H1 (cell line): ENCODE results near the gene GALNT12. TPM values are rescaled to one million over a fixed set of nuclear protein-coding genes. Genes with fewer than 3 reads are reported as not detected.

Experiments
- CTCF ChIA-PET: fragments of 300-600 bp; sonication (Branson Sonifier 250); formaldehyde crosslinking; loops from one replicate; lab custom pipeline; 2021; ENCODE audit not compliant: partially characterized antibody; lab: Charles Lee
- POLR2A ChIA-PET: fragments of 300-600 bp; sonication (Branson Sonifier 250); formaldehyde crosslinking; loops from one replicate; lab custom pipeline; 2021; ENCODE audit warnings: inconsistent platforms; ENCODE audit not compliant: partially characterized antibody; lab: Charles Lee
- DNase-seq, 2 experiments: peaks; one replicate each; pipeline versions ENCODE4 v3.0.0 to v3.0.0-alpha.2; 2010 to 2022; ENCODE audit warnings: low spot score in 2 of 2, low read depth in 1 of 2, mixed read lengths in 1 of 2
- FAIRE-seq: peaks from 2 replicates; lab custom pipeline; 2011; peaks lifted over from hg19 to GRCh38; lab: Jason Lieb, UNC
- H2AFZ ChIP-seq: 2 replicates; pipeline ENCODE4 v1.8.1; 2012; ENCODE audit warnings: low read length, inconsistent platforms
- H2AK5ac ChIP-seq: 2 replicates; pipeline ENCODE4 v1.6.1; 2013; ENCODE audit warnings: low read depth, low read length
- H2BK120ac ChIP-seq: replicated peaks from 2 replicates; pipeline ENCODE3; 2013; ENCODE audit warnings: low read depth, low read length, inconsistent platforms
- H2BK12ac ChIP-seq: 2 replicates; pipeline ENCODE4 v1.6.1; 2013; ENCODE audit warnings: low read depth, low read length
- H2BK15ac ChIP-seq: 2 replicates; pipeline ENCODE4 v1.6.1; 2013; ENCODE audit warnings: low read length
- H2BK20ac ChIP-seq: 2 replicates; pipeline ENCODE4 v1.6.1; 2013; ENCODE audit warnings: low read length
- H2BK5ac ChIP-seq: 2 replicates; pipeline ENCODE4 v1.6.1; 2013; ENCODE audit warnings: low read depth, low read length
- H3K14ac ChIP-seq: 2 replicates; pipeline ENCODE4 v1.6.1; 2013; ENCODE audit warnings: inconsistent platforms; ENCODE audit not compliant: insufficient read length
- H3K18ac ChIP-seq: 2 replicates; pipeline ENCODE4 v1.6.1; 2013; ENCODE audit warnings: low read length; ENCODE audit errors: extremely low read depth
- H3K23ac ChIP-seq: 2 replicates; pipeline ENCODE4 v1.6.1; 2013; ENCODE audit warnings: inconsistent platforms; ENCODE audit not compliant: insufficient read length
- H3K23me2 ChIP-seq: 2 replicates; pipeline ENCODE4 v1.6.1; 2013; ENCODE audit warnings: low read depth, low read length
- H3K27ac ChIP-seq: 2 replicates; pipeline ENCODE4 v1.6.1; 2011; ENCODE audit warnings: low read depth, low read length, inconsistent platforms
- H3K27me3 ChIP-seq, 4 experiments: replicated peaks in 1 of 4; 1 replicate in 1 of 4; 2 replicates in 3 of 4; pipeline versions ENCODE4 v1.6.1 to v1.8.1; 2011 to 2013; ENCODE audit warnings: low read length in 3 of 4, mild to moderate bottlenecking in 3 of 4, inconsistent platforms in 2 of 4, mixed read lengths in 2 of 4, moderate library complexity in 1 of 4; ENCODE audit not compliant: control insufficient read depth in 3 of 4, insufficient read depth in 3 of 4; ENCODE audit errors: extremely low read depth in 1 of 4
- H3K36me3 ChIP-seq, 4 experiments: 2 replicates each; pipeline versions ENCODE4 v1.6.1 to v1.8.1; 2011 to 2013; ENCODE audit warnings: mild to moderate bottlenecking in 4 of 4, low read length in 3 of 4, moderate library complexity in 2 of 4, control low read depth in 1 of 4, inconsistent platforms in 1 of 4; ENCODE audit not compliant: insufficient read depth in 4 of 4, control insufficient read depth in 2 of 4
- H3K4ac ChIP-seq: replicated peaks from 2 replicates; pipeline ENCODE3; 2013; ENCODE audit warnings: low read length, low read depth, mixed read lengths, inconsistent platforms; ENCODE audit not compliant: insufficient read length
- H3K4me1 ChIP-seq, 4 experiments: replicated peaks in 1 of 4; 1 replicate in 1 of 4; 2 replicates in 3 of 4; pipeline versions ENCODE4 v1.6.1 to v1.8.1; 2011 to 2013; ENCODE audit warnings: low read length in 3 of 4, inconsistent platforms in 2 of 4, mixed read lengths in 1 of 4; ENCODE audit not compliant: insufficient read depth in 4 of 4, control insufficient read depth in 3 of 4
- H3K4me2 ChIP-seq, 2 experiments: 2 replicates each; pipeline versions ENCODE4 v1.6.1 to v1.8.1; 2011 to 2013; ENCODE audit warnings: low read depth in 2 of 2, low read length in 2 of 2, control low read depth in 1 of 2, inconsistent platforms in 1 of 2, mild to moderate bottlenecking in 1 of 2; ENCODE audit not compliant: insufficient read depth in 1 of 2
- H3K4me3 ChIP-seq, 4 experiments: fragments of 200-600, 300-600 bp in 1 of 4; sonication (generic), shearing (Covaris generic), sonication (Bioruptor Twin) in 1 of 4; 2 replicates each; pipeline versions ENCODE4 v1.5.1 to v1.8.1; 2011 to 2016; ENCODE audit warnings: low read length in 4 of 4, low read depth in 3 of 4, control low read depth in 2 of 4, inconsistent platforms in 2 of 4, mild to moderate bottlenecking in 2 of 4, mixed read lengths in 1 of 4, moderate library complexity in 1 of 4; ENCODE audit not compliant: insufficient read depth in 2 of 4; ENCODE audit errors: extremely low read depth in 1 of 4
- H3K56ac ChIP-seq: replicated peaks from 2 replicates; pipeline ENCODE3; 2013; ENCODE audit warnings: low read depth, mild to moderate bottlenecking, mixed read lengths, low read length, inconsistent platforms; ENCODE audit not compliant: insufficient read length
- H3K79me1 ChIP-seq: 2 replicates; pipeline ENCODE4 v1.6.1; 2013; ENCODE audit warnings: low read depth, low read length, control low read depth
- H3K79me2 ChIP-seq, 2 experiments: 2 replicates each; pipeline versions ENCODE4 v1.6.1 to v1.8.1; 2012 to 2013; ENCODE audit warnings: low read length in 2 of 2, mild to moderate bottlenecking in 2 of 2, inconsistent platforms in 1 of 2; ENCODE audit not compliant: insufficient read depth in 2 of 2, control insufficient read depth in 1 of 2
- H3K9ac ChIP-seq, 4 experiments: replicated peaks in 1 of 4; 1 replicate in 1 of 4; 2 replicates in 3 of 4; pipeline versions ENCODE4 v1.6.1 to v1.8.1; 2011 to 2013; ENCODE audit warnings: low read depth in 3 of 4, low read length in 3 of 4, control low read depth in 2 of 4, mild to moderate bottlenecking in 2 of 4, moderate library complexity in 2 of 4, inconsistent platforms in 1 of 4; ENCODE audit errors: extremely low read depth in 1 of 4
- H3K9me3 ChIP-seq, 2 experiments: 2 replicates each; pipeline versions ENCODE4 v1.6.1 to v1.8.1; 2012 to 2013; ENCODE audit warnings: mild to moderate bottlenecking in 2 of 2, moderate library complexity in 2 of 2, control low read depth in 1 of 2, inconsistent platforms in 1 of 2, low read depth in 1 of 2, low read length in 1 of 2, mixed read lengths in 1 of 2; ENCODE audit not compliant: insufficient read depth in 2 of 2
- H4K20me1 ChIP-seq, 2 experiments: replicated peaks in 1 of 2; 2 replicates each; pipeline versions ENCODE3 to v1.8.1; 2011 to 2013; ENCODE audit warnings: inconsistent platforms in 2 of 2, low read length in 2 of 2, mild to moderate bottlenecking in 1 of 2; ENCODE audit not compliant: insufficient read depth in 2 of 2, control insufficient read depth in 1 of 2
- H4K5ac ChIP-seq: 2 replicates; pipeline ENCODE4 v1.6.1; 2013; ENCODE audit warnings: low read length, low read depth, mixed read lengths, inconsistent platforms; ENCODE audit not compliant: insufficient read length
- H4K8ac ChIP-seq: 2 replicates; pipeline ENCODE4 v1.8.0; 2013; ENCODE audit warnings: mild to moderate bottlenecking, moderate library complexity, low read length, inconsistent platforms; ENCODE audit not compliant: insufficient read depth; ENCODE audit errors: extremely low read depth
- H4K91ac ChIP-seq: replicated peaks from 2 replicates; pipeline ENCODE3; 2013; ENCODE audit warnings: low read length, mixed read lengths, inconsistent platforms; ENCODE audit not compliant: insufficient read length
- WGBS, 2 experiments: shearing (Covaris generic) in 1 of 2; methylation state at CpG; one replicate each; pipeline versions ENCODE4 v1.1.6 to v1.1.7; 2013 to 2015; ENCODE audit warnings: low lambda C conversion rate in 2 of 2, mixed read lengths in 2 of 2, inconsistent platforms in 1 of 2, low coverage in 1 of 2, missing lambda C conversion rate in 1 of 2; ENCODE audit not compliant: insufficient replicate concordance in 2 of 2, insufficient coverage in 1 of 2, insufficient read length in 1 of 2; ENCODE audit errors: extremely low coverage in 1 of 2, missing lambda C conversion rate in 1 of 2; 5-methylcytosine and 5-hydroxymethylcytosine counted together
- polyA plus RNA-seq, 7 experiments: library from polyadenylated mRNA; depleted of rRNA in 3 of 7; stranded (reverse) in 5 of 7; unstranded in 2 of 7; fragments of >200 nt in 5 of 7; fragments of 200-250 nt in 2 of 7; gene quantifications; 1 replicate in 5 of 7; 2 replicates in 1 of 7; 4 replicates in 1 of 7; pipeline versions ENCODE4 v1.2.1 to v1.2.3, GENCODE V29; 2011 to 2013; ENCODE audit warnings: missing spikeins in 2 of 7, mixed read lengths in 2 of 7
- total RNA-seq: library from RNA; stranded (reverse); fragmentation: NEBNext Ultra II Directional; extraction: Animal tissue kit (Norgen Biotek cat#: 25700); gene quantifications from 2 replicates; pipeline ENCODE4 v1.2.1, GENCODE V29; 2021

The GALNT12 gene
- total and polyA plus RNA-seq, 2 of the 8 experiments (the other 6 are each of a cell fraction or from before 2014, with no cell fraction given): 16.2 to 19.6 TPM

DNA sequence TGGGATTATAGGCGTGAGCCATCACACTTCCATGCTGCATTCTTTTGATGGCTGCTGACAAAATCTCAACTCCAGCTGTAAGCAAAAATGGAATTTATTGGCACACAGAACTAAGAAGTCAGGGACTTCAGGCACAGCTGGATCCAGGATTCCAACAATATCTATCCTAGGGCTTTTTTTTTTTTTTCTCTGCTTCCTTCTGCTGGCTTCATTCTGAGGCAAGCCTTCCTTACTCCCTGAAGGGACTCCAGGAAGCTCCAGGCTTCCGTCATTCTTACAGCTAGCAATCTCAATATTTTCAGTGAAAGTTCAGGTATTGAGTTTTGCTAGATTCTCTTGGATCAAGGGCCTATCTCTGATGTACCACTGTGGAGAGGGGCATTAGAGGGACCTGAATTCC is 66.1 kb downstream of the GALNT12 start:
- no peak overlapping the region for H3K4me3 ChIP-seq
- no peak overlapping the region for H3K27ac ChIP-seq
- H3K27me3 ChIP-seq: no peaks in the 10 kb centered on the region
- ChIA-PET POLR2A (no interaction called here), CTCF (interaction anchor here (0.7 to 1.1 kb wide), 2 partner anchors 33 to 118 kb away, joined by 3 to 4 read pairs; no protein-coding TSS in a partner anchor)
- DNase-seq (no peak), FAIRE-seq (no peak)
- H3K4me2 ChIP-seq: no peak overlapping the region
- no peaks in the 10 kb centered on the region for H3K79me2 ChIP-seq
- no peak overlapping the region for H2AK5ac ChIP-seq
- H2BK12ac ChIP-seq: no peak overlapping the region
- no peak overlapping the region for H3K14ac ChIP-seq
- no peak overlapping the region for H2BK120ac ChIP-seq
- no peak overlapping the region for H4K91ac ChIP-seq
- H2BK5ac ChIP-seq: no peak overlapping the region
- H3K56ac ChIP-seq: no peak overlapping the region
- H3K36me3 ChIP-seq: no peaks in the 10 kb centered on the region
- H2AFZ ChIP-seq: no peak overlapping the region
- no peak overlapping the region for H2BK15ac ChIP-seq
- H3K9me3 ChIP-seq: 0 out of 4 replicates have a peak, but pooled peaks cover 0 to 5% of the 10 kb centered on the region in 2 experiments
- no peaks in the 10 kb centered on the region for H4K20me1 ChIP-seq
- H3K18ac ChIP-seq: no peak overlapping the region
- H3K4me1 ChIP-seq: no peaks in the 10 kb centered on the region
- H3K23ac ChIP-seq: no peak overlapping the region
- H2BK20ac ChIP-seq: no peak overlapping the region
- H3K9ac ChIP-seq: no peak overlapping the region
- H3K4ac ChIP-seq: no peak overlapping the region
- H3K23me2 ChIP-seq: no peaks in the 10 kb centered on the region
- WGBS, 2 experiments: 72% methylated on average over 2 of the region's 2 CpGs; no CpG with 5 or more reads in 1 of the 2 experiments
- no peaks in the 10 kb centered on the region for H3K79me1 ChIP-seq
- no peak overlapping the region for H4K8ac ChIP-seq
- H4K5ac ChIP-seq: no peak overlapping the region
